Astrocyte of the hippocampus (primary cell): Measurements from ENCODE around the gene CDCA5.
"Not testable (repeated sequence)": the region's sequence is repeated elsewhere in the genome, so short reads cannot be mapped to it uniquely, and the experiment has no call there.

ENCODE experiments used
- DNase-seq: peaks from one replicate; pipeline ENCODE4 v3.0.0; 2011; ENCODE audit warnings: low read depth, low spot score

CDCA5 gene

DNA sequence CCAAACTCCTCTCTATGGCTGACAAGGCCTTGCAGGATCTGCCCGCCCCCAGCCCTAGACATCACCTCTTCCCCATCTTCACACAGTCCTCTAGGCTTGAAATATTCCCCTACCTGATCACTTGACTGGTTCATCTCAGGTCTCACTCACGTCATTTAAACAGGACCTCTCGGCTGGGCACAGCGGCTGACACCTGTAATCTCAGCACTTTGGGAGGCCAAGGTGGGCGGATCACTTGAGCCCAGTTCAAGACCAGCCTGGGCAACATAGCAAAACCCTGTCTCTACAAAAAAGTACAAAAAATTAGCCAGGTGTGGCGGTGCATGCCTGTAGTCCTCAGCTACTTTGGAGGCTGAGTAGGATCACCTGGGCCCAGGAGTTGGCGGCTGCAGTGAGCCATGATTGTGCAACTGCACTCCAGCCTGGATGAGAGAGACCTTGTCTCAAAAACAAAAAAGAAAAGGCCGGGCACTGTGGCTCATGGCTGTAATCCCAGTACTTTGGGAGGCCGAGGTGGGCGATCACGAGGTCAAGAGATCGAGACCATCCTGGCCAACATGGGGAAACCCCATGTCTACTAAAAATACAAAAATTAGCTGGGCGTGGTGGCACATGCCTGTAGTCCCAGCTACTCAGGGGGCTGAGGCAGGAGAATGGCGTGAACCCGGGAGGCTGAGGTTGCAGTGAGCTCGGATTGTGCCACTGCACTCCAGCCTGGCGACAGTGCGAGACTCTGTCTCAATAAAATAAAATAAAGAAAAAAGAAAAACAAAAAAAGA is 35.2 kb upstream of the CDCA5 start:
- not testable (repeated sequence) for DNase-seq

DNA sequence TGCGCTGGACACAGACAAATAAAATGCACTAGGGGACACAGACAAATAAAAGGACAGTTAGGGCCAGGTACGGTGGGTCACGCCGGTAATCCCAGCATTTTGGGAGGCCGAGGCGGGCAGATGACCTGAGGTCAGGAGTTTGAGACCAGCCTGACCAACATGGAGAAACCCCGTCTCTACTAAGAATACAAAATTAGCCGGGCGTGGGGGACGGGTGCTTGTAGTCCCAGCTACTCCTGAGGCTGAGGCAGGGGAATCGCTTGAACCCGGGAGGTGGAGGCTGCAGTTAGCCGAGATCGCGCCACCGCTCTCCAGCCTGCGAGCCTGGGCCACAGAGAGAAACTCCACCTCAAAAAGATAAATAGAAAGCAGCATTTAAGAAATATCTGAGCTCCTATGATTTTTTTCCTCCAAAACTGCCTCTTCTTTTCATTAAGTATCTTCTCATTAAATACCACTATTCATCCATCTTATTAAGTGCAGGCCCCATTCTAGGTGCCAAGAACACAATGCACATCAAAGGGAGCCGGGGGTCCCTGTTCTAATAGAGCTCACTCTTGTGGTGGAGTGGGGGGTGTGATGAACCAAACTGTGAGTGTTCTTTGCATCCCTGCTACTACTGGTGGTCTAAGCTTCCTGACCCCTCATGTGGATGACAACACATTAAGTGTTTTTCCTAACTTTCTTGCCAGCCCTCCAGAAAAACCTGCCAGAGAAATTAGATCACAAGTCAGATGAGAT is 34.4 kb upstream of the CDCA5 start:
- DNase-seq: no peak

DNA sequence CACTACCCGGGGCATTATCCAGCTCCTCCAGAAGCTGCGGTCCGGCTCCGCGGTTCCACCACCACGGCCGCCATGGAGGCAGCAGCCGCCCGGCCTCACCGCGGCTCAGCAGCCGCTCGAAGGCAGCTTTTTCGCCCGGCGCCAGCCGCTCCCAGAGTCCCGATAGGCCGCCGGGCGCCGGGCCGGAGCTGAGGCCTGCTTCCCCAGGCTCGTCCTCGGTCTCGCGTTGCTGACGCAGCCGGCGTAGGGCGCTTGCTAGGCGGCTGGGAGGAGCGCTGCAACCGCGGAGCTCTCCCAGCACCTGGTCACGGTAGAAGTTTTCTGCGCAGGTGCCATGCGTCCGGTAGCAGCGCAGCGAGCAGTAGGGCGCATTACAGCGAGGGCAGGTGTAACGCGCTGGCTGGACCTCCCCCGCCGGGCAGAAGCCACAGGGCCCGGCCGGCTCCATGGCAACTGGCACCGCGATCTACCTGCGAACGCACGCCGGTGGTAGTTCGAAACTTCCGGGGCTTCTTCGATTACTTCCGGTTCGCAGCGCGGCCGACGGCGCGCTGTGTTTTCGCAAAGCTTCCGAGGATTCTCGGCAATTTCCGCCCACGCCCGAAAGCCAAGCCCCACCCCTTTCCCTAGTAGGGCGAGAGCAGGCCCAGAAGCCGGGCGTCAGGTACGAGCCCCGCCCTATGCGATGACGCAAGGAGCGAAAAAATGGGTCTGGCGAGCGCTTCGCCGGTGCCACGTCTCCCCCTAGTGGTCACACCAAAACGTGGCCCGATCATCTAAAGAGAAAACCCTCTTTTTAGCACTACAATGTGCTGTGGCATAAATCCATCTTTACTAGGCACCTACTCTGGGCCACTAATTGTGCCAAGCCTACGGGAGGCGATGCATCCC is 33.6 kb upstream of the CDCA5 start, which contains the start of gene ZNHIT2:
TSS of gene ZNHIT2 (minus strand) at position 496 of the 891 bp plus-strand sequence. CDS start at position 448, 48 bp downstream.
- peak; percentile 100 for DNase-seq

DNA sequence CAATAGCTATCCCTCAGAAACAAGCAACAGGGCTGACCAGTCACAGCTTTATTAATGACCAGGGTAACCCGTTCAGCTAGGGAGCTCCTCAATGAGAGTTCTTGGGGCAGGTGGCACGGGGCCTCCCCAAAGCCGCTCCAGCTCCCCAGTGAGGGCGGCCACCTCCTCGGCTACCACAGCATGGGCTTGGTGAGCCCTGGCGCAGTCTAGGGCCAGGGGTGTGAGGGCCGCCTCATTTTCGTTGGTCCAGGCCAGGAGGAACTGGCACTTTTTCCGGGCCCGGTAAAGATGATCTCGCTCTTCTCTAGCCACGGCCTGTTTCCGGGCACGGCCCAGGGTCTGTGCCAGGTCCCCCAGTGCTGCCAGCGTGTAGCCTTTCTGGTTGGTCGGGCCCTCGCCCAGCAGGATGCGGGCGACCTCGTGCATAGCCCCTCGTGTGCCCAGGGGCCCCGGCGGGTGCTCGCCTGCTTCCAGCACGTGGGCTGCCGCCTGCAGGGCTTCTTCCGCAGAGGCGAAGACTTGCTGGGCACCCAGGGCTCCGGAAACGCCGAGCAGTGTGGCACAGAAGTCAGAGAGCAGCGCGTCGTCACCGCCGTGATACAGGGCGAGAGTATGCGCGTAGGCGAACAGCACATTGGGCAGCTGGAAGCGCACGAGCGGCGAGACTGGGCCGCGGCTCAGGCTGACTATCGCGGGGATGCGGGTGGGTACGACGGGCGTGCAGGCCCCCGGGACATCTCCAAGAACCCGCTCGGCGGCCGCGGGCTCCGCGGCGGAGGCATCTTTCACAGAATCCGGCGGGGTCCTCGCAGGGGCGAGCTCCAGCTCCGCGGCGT is 32.7 kb upstream of the CDCA5 start:
- peak; percentile 75 for DNase-seq

DNA sequence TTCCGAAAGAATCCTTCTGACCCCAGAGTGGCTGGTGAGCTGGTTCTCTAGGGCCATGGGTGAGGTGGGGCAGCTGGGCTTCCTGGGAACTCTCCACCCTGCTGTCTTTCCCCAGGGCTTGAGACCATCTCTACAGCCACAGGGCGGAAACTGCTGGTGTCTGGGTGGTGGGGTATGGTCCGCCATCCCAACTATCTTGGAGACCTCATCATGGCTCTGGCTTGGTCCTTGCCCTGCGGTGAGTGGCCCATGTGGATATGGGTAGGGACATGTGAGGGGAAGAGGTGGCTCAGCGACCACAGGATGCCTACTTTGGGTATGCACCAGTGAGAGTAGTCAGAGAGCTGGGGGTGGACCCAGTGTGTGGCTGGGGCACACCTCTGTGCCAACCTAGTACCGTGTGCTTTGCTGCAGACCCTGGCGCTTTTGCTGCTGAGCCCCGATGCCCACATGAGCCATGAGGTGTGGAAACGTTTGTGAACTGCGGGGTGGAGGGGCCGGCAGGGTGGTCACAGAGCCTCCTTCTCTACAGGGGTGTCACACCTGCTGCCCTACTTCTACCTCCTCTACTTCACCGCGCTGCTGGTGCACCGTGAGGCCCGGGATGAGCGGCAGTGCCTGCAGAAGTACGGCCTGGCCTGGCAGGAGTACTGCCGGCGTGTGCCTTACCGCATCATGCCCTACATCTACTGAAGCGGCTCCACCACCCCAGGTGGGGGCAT is 31.7 kb upstream of the CDCA5 start:
- no peak for DNase-seq

DNA sequence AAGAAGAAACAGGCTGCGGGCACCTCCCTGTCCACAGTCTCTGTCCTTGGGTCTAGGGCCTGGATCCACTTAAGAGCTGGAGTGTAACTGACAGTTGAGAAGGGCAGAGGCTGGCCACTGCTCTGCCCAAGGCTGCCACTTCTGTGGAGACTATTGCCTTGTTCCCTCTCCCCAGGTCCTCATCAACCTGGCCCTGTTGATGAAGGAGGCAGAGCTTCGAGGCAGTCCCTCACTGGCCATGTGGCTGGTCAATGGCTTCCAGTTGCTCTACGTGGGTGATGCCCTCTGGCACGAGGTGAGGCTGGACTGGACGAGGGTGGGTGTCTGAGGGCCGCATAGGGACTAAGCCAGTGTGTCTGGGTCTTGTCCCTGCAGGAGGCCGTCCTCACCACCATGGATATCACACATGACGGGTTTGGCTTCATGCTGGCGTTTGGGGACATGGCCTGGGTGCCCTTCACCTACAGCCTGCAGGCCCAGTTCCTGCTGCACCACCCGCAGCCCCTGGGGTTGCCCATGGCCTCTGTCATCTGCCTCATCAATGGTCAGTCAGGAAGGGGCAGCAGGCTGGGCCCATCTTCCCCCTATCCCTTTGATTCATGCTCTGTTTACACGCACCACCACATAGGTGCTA is 30.8 kb upstream of the CDCA5 start:
- no peak for DNase-seq

DNA sequence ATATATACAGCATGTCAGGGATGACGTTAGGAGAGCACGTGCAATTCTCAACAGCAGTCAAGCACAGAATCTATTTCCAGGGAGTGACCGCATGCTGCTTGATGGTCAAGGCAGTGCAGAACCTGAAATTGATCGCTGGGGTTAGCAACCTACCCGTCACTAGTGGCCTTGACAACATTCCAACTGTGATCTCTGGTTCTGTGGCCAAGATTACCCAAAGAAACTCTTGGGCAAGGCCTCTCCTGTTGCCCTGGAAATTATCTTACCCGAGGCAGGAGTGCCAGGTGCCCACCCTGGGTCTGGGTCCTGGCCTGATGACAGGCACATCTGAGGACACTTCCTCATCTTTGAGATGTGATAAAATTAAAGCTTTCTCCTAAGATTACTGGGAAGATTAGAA is 30.0 kb upstream of the CDCA5 start:
- DNase-seq: no peak

DNA sequence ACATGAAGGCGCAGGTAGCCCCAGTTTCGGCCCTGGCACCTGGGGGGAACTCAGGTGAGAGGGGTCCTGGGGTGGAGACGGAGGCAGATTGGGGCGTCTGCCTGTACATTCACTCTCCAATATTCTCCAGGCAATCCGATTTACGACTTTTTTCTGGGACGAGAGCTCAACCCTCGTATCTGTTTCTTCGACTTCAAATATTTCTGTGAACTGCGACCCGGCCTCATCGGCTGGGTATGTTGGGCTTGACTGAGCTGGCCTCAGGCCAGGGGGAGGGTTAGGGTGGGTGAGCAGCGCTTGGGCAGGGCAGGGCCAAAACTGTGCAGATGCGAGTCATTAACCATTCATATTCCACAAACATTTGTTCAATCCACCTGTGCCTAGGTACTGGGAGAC is 29.5 kb upstream of the CDCA5 start:
- DNase-seq: peak; percentile 47

DNA sequence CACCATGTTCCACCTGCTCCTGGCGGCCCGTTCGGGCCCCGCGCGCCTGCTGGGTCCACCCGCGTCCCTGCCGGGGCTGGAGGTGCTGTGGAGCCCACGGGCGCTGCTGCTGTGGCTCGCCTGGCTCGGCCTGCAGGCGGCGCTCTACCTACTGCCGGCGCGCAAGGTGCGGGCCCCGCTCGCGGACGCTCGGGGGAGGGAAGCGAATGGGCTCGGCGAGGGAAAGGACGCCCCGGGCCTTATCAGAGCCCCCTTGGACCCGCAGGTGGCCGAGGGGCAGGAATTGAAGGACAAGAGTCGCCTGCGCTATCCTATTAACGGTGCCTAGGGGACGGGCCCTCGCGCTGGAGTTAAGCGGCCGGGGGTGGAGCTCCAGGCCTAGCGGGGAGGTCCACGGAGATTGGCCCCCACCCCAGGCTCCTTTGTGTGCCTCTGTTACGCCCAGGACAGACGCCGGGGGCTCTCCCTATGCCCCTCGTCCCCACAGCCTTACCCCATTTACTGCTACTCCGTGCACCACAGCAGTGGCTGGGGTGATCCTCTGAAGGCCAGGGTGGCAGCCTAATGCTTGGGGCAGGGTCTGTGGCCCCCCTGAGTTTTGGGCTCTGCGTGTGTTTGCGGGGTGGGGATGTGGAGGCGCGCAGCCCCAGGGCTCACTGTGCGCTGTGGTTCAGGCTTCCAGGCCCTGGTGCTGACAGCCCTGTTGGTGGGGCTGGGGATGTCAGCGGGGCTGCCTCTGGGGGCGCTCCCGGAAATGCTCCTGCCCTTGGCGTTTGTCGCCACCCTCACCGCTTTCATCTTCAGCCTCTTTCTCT is 28.9 kb upstream of the CDCA5 start:
- DNase-seq: peak; percentile 76

DNA sequence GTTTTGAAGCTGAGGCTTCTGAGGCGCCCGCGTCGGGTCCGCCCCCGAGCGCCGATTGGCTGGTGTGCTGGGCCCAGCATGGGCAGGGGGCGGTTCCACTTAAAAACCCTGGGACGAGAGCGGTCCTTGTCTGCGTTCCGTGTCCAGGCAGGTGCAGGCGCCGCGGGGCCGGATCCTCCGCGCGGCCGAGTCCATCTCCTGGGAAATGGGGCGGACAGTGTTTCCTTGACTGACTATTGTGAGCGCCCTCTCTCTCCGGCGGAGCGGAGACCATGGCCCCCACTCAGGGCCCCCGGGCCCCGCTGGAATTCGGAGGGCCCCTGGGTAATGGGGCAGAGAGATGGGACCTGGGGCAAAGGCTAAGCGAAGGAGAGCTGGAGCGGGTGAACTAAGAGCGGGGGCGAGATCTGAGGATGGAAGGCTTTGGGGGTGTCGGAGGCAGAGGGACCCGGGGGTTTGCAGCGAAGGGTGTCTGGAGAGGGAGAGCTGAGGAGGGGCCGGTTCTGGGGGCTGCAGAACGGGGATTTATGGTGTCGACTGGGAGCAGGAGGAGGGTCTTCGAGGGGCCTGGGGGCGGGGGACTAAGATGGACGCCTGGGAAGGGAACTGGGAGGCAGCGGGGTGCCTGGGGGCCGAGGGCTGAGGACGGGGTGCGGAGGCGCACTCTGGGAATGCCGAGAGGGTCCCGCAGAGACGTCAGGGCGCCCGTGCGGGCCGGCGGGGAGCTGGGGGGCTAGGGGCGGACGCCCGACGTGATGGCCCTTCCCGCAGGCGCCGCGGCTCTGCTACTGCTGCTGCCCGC is 28.1 kb upstream of the CDCA5 start, which contains the start of gene TM7SF2:
TSS of gene TM7SF2 (plus strand) at position 129 of the 802 bp plus-strand sequence. CDS start at position 273, 144 bp downstream.
- peak; percentile 97 for DNase-seq

DNA sequence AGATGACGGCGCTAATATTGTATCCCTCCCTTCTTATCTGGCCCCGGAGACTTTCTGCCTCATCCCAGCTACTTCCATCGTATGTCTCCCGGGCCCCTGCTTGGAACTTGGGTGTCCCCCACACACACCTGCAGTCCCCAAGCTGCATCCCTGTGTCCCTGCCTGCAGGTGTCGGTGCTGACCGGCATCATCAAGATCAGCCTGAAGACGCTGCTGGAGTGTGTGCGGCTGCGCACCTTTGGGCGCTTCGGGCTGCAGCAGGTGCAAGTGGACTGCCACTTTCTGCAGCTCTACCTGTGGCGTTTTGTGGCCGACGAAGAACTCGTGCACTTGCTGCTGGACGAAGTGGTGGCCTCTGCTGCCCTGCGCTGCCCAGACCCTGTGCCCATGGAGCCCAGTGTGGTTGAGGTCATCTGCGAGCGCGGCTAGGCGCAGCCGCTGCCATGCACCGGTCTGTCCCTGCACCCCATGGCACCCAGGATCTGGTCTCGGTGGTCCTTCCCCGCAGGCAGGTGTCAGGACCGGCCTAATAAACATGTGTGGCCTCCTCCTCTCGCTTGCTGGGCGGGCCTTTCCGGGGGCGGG is 27.4 kb upstream of the CDCA5 start:
- DNase-seq: no peak

DNA sequence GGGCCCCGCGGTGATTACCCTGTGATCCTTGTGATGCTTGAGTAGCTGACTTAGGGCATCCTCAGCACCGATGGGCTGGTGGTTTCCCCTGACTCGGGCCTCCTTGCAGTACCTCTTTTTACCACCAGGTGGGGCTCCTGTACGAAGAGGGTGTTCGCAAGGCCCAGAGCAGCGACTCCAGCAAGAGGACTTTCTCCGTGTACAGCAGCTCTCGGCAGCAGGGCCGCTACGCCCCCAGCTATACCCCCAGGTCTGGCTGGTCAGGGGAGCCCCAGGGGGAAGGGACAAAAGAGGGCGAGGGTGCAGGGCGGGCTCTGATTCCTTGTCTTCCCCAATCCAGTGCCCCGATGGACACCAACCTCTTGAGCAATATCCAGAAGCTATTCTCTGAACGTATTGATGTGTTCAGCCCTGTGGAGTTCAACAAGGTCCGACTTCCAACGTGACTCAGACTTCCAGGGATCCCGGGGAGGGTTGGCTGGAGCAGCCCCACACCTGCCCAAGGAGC is 26.6 kb upstream of the CDCA5 start:
- DNase-seq: peak; percentile 92

DNA sequence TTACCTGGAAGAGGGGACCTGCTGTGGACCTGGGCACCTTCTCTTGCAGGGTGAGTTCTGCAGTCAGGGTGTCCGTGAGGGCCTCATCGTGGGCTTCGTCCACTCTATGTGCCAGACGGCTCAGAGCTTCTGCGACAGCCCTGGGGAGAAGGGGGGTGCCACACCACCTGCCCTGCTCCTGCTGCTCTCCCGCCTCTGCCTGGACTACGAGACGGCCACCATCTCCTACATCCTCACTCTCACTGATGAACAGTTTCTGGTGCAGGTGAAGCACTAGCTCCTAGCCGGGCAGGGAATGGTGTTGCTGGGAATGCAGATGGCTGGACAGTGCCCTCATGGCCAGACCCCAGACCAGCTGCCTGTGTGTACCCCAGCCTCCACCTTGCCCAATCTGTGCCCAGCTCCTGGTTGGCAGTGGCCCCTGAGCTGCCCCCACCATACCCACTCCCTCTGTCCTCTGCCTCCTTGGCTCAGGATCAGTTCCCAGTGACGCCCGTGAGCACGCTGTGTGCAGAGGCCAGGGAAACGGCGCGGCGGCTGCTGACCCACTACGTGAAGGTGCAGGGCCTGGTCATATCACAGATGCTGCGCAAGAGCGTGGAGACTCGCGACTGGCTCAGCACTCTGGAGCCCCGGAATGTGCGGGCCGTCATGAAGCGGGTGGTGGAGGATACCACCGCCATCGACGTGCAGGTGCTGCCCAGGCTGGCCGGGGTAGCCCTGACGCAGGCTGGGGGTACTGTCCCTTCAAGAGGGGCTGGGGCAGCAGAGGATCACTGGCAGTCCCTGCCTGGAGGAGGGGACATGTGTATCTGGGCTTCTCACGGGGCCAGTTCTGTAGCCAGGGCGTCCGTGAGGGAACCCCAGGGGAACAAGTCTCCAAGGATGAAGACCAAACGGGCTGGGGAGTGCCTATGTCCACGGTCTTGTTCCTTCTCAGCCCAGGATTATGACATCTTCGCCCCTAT is 25.7 kb upstream of the CDCA5 start:
- no peak for DNase-seq

DNA sequence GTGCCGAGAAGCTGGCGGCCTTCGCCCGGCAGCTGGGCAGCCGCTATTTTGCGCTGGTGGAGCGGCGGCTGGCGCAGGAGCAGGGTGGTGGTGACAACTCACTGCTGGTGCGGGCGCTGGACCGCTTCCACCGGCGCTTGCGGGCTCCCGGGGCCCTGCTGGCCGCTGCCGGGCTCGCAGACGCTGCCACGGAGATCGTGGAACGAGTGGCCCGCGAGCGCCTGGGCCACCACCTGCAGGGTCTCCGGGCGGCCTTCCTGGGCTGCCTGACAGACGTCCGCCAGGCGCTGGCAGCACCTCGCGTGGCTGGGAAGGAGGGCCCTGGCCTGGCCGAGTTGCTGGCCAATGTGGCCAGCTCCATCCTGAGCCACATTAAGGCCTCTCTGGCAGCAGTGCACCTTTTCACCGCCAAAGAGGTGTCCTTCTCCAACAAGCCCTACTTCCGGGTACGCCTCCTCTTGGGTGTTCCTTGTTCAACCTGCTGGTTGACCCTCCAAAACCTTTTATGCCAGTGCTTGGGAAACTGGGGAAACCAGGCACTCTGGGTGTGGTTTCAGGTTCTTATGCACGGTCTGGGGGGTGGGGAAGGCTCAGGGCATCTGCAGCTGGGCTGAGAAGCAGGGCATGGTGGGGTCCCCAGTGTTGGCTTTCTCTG is 24.8 kb upstream of the CDCA5 start:
- no peak for DNase-seq

DNA sequence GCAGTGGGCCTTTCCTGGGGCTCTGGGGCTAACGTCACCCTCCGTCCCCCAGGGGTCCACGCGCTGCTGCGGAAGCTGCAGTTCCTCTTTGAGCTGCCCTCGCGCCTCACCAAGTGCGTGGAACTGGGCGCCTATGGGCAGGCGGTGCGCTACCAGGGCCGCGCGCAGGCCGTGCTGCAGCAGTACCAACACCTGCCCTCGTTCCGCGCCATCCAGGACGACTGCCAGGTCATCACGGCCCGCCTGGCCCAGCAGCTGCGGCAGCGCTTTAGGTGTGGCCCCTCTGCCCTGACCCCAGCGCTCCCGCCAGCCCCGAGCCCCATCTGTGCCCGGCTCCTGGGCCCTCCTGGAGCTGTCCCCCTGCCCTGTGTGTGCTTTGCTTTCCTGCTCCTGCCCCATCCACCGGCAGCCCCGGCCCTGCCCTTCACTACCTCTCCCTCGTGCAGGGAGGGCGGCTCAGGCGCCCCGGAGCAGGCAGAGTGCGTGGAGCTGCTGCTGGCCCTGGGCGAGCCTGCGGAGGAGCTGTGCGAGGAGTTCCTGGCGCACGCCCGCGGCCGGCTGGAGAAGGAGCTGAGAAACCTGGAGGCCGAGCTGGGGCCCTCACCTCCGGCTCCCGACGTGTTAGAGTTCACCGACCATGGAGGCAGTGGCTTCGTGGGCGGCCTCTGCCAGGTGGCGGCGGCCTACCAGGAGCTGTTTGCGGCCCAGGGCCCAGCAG is 24.1 kb upstream of the CDCA5 start:
- no peak for DNase-seq
